A549 (cell line): ENCODE data around the gene ITCH. TPM values are rescaled to one million over a fixed set of nuclear protein-coding genes. Genes with fewer than 3 reads are reported as not detected.

Source experiments
- ATAC-seq, 2 experiments: fragments of 200-7000 bp in 1 of 2; fragments of >200 bp in 1 of 2; cut with Nextera tagmentation in 1 of 2; cut with Tn5 transposase in 1 of 2; 3 replicates each; pipeline versions ENCODE4 v1.8.0 to v1.9.1; 2018 to 2020; ENCODE audit warnings: mild to moderate bottlenecking in 1 of 2, moderate library complexity in 1 of 2
- CTCF ChIA-PET: fragments of 300-600 bp; sonication (Branson Sonifier 250); formaldehyde crosslinking; extraction: SDS; loops from one replicate; lab custom pipeline; 2021; ENCODE audit warnings: antibody characterized with exemption, inconsistent platforms; lab: Yijun Ruan, JAX
- POLR2A ChIA-PET: fragments of 350-600 bp; formaldehyde crosslinking; extraction: SDS; loops from one replicate; lab custom pipeline; 2021; ENCODE audit warnings: antibody characterized with exemption, inconsistent platforms; lab: Yijun Ruan, JAX
- DNase-seq, 2 experiments: peaks; one replicate each; pipeline versions ENCODE4 v3.0.0 to v3.0.0-alpha.2; 2011 to 2016; ENCODE audit warnings: low read depth in 1 of 2, low spot score in 1 of 2
- FAIRE-seq: peaks from 2 replicates; lab custom pipeline; 2011; peaks lifted over from hg19 to GRCh38; lab: Jason Lieb, UNC
- H3K27ac ChIP-seq, 2 experiments: fragments of >200 bp; sonication (Bioruptor Twin); formaldehyde crosslinking; 3 replicates each; pipeline ENCODE4 v1.5.1; 2016 to 2017
- H3K4me1 ChIP-seq: fragments of >200 bp; sonication (Bioruptor Twin); formaldehyde crosslinking; 3 replicates; pipeline ENCODE4 v1.6.1; 2016
- H3K4me2 ChIP-seq: fragments of >200 bp; sonication (Bioruptor Twin); formaldehyde crosslinking; 3 replicates; pipeline ENCODE4 v1.6.1; 2016
- H3K4me3 ChIP-seq: fragments of >200 bp; sonication (Bioruptor Twin); formaldehyde crosslinking; 3 replicates; pipeline ENCODE4 v1.5.1; 2016
- H3K9me3 ChIP-seq: fragments of >200 bp; sonication (Bioruptor Twin); formaldehyde crosslinking; 3 replicates; pipeline ENCODE4 v1.6.1; 2016
- CBX2 ChIP-seq: fragments of 200-600 bp; sonication (generic); IDR thresholded peaks from 2 replicates; pipeline ENCODE4 v1.6.1; 2016; ENCODE audit warnings: low read depth, mild to moderate bottlenecking, borderline replicate concordance
- CEBPB ChIP-seq, 2 experiments: fragments of >200 bp in 1 of 2; sonication (Bioruptor Twin) in 1 of 2; formaldehyde crosslinking in 1 of 2; IDR thresholded peaks; 2 replicates each; pipeline ENCODE4 v1.6.1; 2012 to 2016
- EHF ChIP-seq: fragments of 250-450 bp; sonication (Bioruptor Pico); IDR thresholded peaks from 2 replicates; pipeline ENCODE4 v1.5.0; 2020; ENCODE audit warnings: mild to moderate bottlenecking
- FOSL2 ChIP-seq, 2 experiments: fragments of 450-650 bp in 1 of 2; fragments of >200 bp in 1 of 2; sonication (Bioruptor Twin) in 1 of 2; formaldehyde crosslinking; IDR thresholded peaks; 2 replicates each; pipeline versions ENCODE4 v1.5.0 to v1.6.1; 2016 to 2020; ENCODE audit warnings: mild to moderate bottlenecking in 1 of 2, moderate library complexity in 1 of 2
- GATA3 ChIP-seq: IDR thresholded peaks from 2 replicates; pipeline ENCODE4 v1.6.1; 2012; ENCODE audit warnings: borderline replicate concordance
- HEYL ChIP-seq: fragments of 250-450 bp; sonication (Bioruptor Pico); IDR thresholded peaks from 2 replicates; pipeline ENCODE4 v1.8.0; 2021; ENCODE audit warnings: mild to moderate bottlenecking, moderate library complexity
- HOXB5 ChIP-seq: fragments of 250-450 bp; sonication (Bioruptor Pico); IDR thresholded peaks from 2 replicates; pipeline ENCODE4 v1.5.0; 2020; ENCODE audit warnings: mild to moderate bottlenecking, moderate library complexity
- MAFK ChIP-seq: fragments of 450-650 bp; IDR thresholded peaks from 2 replicates; pipeline ENCODE4 v1.6.1; 2014; ENCODE audit not compliant: partially characterized antibody
- NPAS2 ChIP-seq: fragments of 250-450 bp; sonication (Bioruptor Pico); IDR thresholded peaks from 2 replicates; pipeline ENCODE4 v1.8.0; 2022; ENCODE audit warnings: mild to moderate bottlenecking, moderate library complexity, borderline replicate concordance
- NR3C1 ChIP-seq: fragments of >200 bp; sonication (Bioruptor Twin); formaldehyde crosslinking; IDR thresholded peaks from 3 replicates; pipeline ENCODE4 v1.6.1; 2017
- PHF8 ChIP-seq: fragments of 200-600 bp; sonication (generic); IDR thresholded peaks from 2 replicates; pipeline ENCODE4 v1.6.1; 2016; ENCODE audit warnings: low read depth, mild to moderate bottlenecking, antibody characterized with exemption, moderate library complexity, borderline replicate concordance
- POLR2AphosphoS2 ChIP-seq: conservative IDR thresholded peaks from 2 replicates; pipeline ENCODE4 v1.6.1; 2012; ENCODE audit warnings: low read length, improper control_type of control experiment, inconsistent platforms
- TP53 ChIP-seq: fragments of 250-450 bp; sonication (Bioruptor Pico); IDR thresholded peaks from 2 replicates; pipeline ENCODE4 v1.5.0; 2021; ENCODE audit warnings: mild to moderate bottlenecking, moderate library complexity
- WGBS: methylation state at CpG from one replicate; pipeline ENCODE4 v1.1.6; 2017; ENCODE audit errors: missing lambda C conversion rate; 5-methylcytosine and 5-hydroxymethylcytosine counted together
- polyA plus RNA-seq, 4 experiments: library from polyadenylated mRNA; depleted of rRNA in 3 of 4; stranded (reverse); fragments of >200 nt; fragmentation: RNase III in 1 of 4; extraction: RNeasy Plus Mini Kit Qiagen cat#74134 plus additional on column Dnase treatment in 1 of 4; gene quantifications; 2 replicates in 3 of 4; 3 replicates in 1 of 4; pipeline ENCODE4 v1.2.3, GENCODE V29; 2011 to 2017
- TF ChIP-seq, protein P1 (sequence below): IDR thresholded peaks from 2 replicates; pipeline ENCODE4 v1.6.1; 2012
- TF ChIP-seq, protein P2 (sequence below): fragments of >200 bp; sonication (Bioruptor Twin); formaldehyde crosslinking; IDR thresholded peaks from 2 replicates; pipeline ENCODE4 v1.6.1; 2016
- TF ChIP-seq, protein P3 (sequence below): IDR thresholded peaks from 2 replicates; pipeline ENCODE4 v1.6.1; 2012
- TF ChIP-seq, protein P4 (sequence below): IDR thresholded peaks from 2 replicates; pipeline ENCODE4 v1.6.1; 2012; ENCODE audit warnings: low read depth, borderline replicate concordance
- TF ChIP-seq, protein P5 (sequence below): fragments of 250-450 bp; sonication (Bioruptor Pico); IDR thresholded peaks from 2 replicates; pipeline ENCODE4 v1.5.0; 2021; ENCODE audit warnings: mild to moderate bottlenecking, moderate library complexity, borderline replicate concordance

Gene ITCH
- polyA plus RNA-seq, 2 of the 4 experiments (the other 2 are of a cell fraction), result 23.9 to 24.4 TPM

DNA sequence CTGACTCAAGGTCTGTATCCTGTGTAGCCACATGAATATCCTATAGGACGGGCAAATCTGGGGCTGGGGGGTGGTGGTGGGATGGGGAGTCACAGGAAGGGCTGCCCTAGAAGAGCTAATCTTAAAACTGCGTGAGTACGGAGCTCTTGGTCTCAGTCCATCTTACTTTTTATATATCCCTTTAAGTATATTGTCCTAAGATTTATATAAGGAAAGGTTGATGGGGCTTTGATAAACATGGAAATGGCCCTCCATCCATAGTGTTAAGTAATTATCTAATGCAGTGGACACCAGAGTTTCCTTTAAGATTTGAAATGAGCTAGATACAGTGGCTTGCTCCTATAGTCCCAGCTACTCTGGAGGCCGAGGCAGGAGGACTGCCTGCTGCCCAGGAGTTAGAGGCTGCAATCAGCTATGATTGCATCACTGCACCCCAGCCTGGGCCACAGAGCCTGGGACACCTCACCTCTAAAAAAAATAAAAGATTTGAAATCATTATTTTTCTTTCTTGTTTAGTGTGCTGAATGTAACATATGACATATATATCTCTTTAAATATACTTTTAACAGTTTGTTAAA, 128.9 kb downstream of the ITCH start:
- Histone ChIP-seq H3K27ac (no peak overlapping the region), H3K4me3 (no peak overlapping the region), H3K4me1 (no peaks in the 10 kb centered on the region), H3K9me3 (no peaks in the 10 kb centered on the region; the same call in 2 of the 3 replicates), H3K4me2 (no peak overlapping the region)
- ChIA-PET POLR2A (interaction anchor here (1.2 kb wide), 1 partner anchor 25 kb away, joined by 4 read pairs; the partner anchor contains the start of gene DYNLRB1), CTCF (interaction anchor here (1.1 to 2.2 kb wide), 5 partner anchors 15 to 180 kb away, joined by 3 to 9 read pairs (median 3); no protein-coding TSS in a partner anchor)
- FAIRE-seq (no peak), DNase-seq (no peak), ATAC-seq (no peak)
- WGBS, result 93% methylated on average over 4 of the region's 4 CpGs
- TF ChIP-seq CEBPB (IDR thresholded peaks at IDR 0.05), result 0 out of 4 replicates have a peak, but pooled peaks of 1 of the 2 experiments have one; percentile 16
- TF ChIP-seq, protein P1, sequence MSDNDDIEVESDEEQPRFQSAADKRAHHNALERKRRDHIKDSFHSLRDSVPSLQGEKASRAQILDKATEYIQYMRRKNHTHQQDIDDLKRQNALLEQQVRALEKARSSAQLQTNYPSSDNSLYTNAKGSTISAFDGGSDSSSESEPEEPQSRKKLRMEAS, result no peak
- TF ChIP-seq TP53 (CRISPR knock-in tag), result no peak

DNA sequence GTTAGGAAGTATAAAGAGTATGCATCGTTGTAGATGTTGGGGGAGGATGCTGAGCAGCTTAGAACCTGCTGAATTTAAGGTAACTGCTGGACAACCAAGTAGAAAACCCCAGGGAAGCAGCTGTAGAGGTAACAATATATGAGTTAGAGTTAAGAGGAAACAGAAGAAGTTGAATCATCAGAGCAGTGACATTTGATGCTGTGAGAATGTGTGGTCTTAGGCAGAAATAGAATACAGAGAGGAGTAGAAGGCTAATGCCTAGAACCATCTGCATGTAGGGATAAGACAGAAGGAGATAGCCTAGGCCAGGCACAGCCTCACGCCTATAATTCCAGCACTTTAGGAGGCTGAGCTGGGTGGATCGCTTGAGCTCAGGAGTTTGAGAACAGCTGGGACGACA, 130.6 kb downstream of the ITCH start:
- TF ChIP-seq, protein P2, sequence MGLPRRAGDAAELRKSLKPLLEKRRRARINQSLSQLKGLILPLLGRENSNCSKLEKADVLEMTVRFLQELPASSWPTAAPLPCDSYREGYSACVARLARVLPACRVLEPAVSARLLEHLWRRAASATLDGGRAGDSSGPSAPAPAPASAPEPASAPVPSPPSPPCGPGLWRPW, result no peak
- TF ChIP-seq MAFK (no peak), NR3C1 (no peak), GATA3 (no peak), NPAS2 (CRISPR knock-in tag) (no peak), HEYL (CRISPR knock-in tag) (no peak), CBX2 (no peak), HOXB5 (CRISPR knock-in tag) (no peak), POLR2AphosphoS2 (no peak), FOSL2 (IDR thresholded peaks at IDR 0.05) (no peak), FOSL2 (CRISPR knock-in tag; IDR thresholded peaks at IDR 0.05) (no peak), EHF (no peak), PHF8 (no peak), CEBPB (IDR thresholded peaks at IDR 0.05) (no peak)
- TF ChIP-seq, protein P3, sequence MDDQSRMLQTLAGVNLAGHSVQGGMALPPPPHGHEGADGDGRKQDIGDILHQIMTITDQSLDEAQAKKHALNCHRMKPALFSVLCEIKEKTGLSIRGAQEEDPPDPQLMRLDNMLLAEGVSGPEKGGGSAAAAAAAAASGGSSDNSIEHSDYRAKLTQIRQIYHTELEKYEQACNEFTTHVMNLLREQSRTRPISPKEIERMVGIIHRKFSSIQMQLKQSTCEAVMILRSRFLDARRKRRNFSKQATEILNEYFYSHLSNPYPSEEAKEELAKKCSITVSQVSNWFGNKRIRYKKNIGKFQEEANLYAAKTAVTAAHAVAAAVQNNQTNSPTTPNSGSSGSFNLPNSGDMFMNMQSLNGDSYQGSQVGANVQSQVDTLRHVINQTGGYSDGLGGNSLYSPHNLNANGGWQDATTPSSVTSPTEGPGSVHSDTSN, result no peak
- TF ChIP-seq, protein P4, sequence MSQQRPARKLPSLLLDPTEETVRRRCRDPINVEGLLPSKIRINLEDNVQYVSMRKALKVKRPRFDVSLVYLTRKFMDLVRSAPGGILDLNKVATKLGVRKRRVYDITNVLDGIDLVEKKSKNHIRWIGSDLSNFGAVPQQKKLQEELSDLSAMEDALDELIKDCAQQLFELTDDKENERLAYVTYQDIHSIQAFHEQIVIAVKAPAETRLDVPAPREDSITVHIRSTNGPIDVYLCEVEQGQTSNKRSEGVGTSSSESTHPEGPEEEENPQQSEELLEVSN, result no peak
- TF ChIP-seq, protein P1, result no peak
- TF ChIP-seq, protein P5, sequence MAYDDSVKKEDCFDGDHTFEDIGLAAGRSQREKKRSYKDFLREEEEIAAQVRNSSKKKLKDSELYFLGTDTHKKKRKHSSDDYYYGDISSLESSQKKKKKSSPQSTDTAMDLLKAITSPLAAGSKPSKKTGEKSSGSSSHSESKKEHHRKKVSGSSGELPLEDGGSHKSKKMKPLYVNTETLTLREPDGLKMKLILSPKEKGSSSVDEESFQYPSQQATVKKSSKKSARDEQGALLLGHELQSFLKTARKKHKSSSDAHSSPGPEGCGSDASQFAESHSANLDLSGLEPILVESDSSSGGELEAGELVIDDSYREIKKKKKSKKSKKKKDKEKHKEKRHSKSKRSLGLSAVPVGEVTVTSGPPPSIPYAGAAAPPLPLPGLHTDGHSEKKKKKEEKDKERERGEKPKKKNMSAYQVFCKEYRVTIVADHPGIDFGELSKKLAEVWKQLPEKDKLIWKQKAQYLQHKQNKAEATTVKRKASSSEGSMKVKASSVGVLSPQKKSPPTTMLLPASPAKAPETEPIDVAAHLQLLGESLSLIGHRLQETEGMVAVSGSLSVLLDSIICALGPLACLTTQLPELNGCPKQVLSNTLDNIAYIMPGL (CRISPR knock-in tag), result no peak
- H3K4me2 ChIP-seq, result no peak overlapping the region
- no peak; a peak in 1 of 6 replicates for ATAC-seq
- H3K4me3 ChIP-seq, result no peak overlapping the region
- H3K9me3 ChIP-seq, result peaks cover 2% of the 10 kb centered on the region; the same call in 1 of the 3 replicates
- ChIA-PET POLR2A (no interaction called here), CTCF (interaction anchor here (1.1 kb wide), 1 partner anchor 181 kb away, joined by 3 read pairs; no protein-coding TSS in a partner anchor)
- 89% methylated on average over 4 of the region's 4 CpGs for WGBS
- H3K27ac ChIP-seq, result no peak overlapping the region
- H3K4me1 ChIP-seq, result no peaks in the 10 kb centered on the region
- FAIRE-seq, result no peak
- DNase-seq, result no peak
